CD14-positive monocyte (primary cell): Measurements from ENCODE around the gene SYPL2. TPM values are rescaled to one million over a fixed set of nuclear protein-coding genes. Genes with fewer than 3 reads are reported as not detected.
A peak's percentile ranks its signal among the peaks of the same experiment; 100 is the strongest.

ENCODE experiments used
- DNase-seq, 3 donors: peaks; one replicate each; pipeline ENCODE4 v3.0.0-alpha.2; 2011 to 2022
- H2AFZ ChIP-seq: 2 replicates; pipeline ENCODE4 v1.6.0; 2012; ENCODE audit warnings: mild to moderate bottlenecking, low read depth, low read length, inconsistent platforms; ENCODE audit not compliant: insufficient read depth, poor library complexity, severe bottlenecking
- H3K27ac ChIP-seq, 2 donors: 1 replicate in 1 of 2; 2 replicates in 1 of 2; pipeline ENCODE4 v1.5.1; 2012 to 2013; ENCODE audit warnings: low read length in 2 of 2, control low read depth in 1 of 2, inconsistent platforms in 1 of 2, low read depth in 1 of 2, mild to moderate bottlenecking in 1 of 2
- H3K27me3 ChIP-seq, 2 donors: one replicate each; pipeline versions ENCODE4 v1.6.0 to v1.6.1; 2011 to 2013; ENCODE audit warnings: low read length in 2 of 2; ENCODE audit not compliant: control insufficient read depth in 2 of 2, insufficient read depth in 2 of 2
- H3K36me3 ChIP-seq, 2 donors: replicated peaks in 1 of 2; 1 replicate in 1 of 2; 2 replicates in 1 of 2; pipeline versions ENCODE4 v1.5.1 to v1.6.1; 2012 to 2013; ENCODE audit warnings: low read length in 2 of 2, control low read depth in 1 of 2, inconsistent platforms in 1 of 2, mild to moderate bottlenecking in 1 of 2; ENCODE audit not compliant: insufficient read depth in 2 of 2, control insufficient read depth in 1 of 2
- H3K4me1 ChIP-seq, 2 donors: 1 replicate in 1 of 2; 2 replicates in 1 of 2; pipeline versions ENCODE4 v1.5.1 to v1.6.1; 2012 to 2013; ENCODE audit warnings: low read length in 2 of 2, control low read depth in 1 of 2, inconsistent platforms in 1 of 2, mild to moderate bottlenecking in 1 of 2, moderate library complexity in 1 of 2; ENCODE audit not compliant: insufficient read depth in 2 of 2, control insufficient read depth in 1 of 2
- H3K4me2 ChIP-seq: replicated peaks from 2 replicates; pipeline ENCODE3; 2012; ENCODE audit warnings: low read length, moderate library complexity, mild to moderate bottlenecking; ENCODE audit not compliant: poor library complexity, severe bottlenecking; ENCODE audit errors: extremely low read depth
- H3K4me3 ChIP-seq, 3 experiments: fragments of 200-600 bp in 1 of 3; sonication (generic) in 1 of 3; replicated peaks in 1 of 3; 1 replicate in 2 of 3; 2 replicates in 1 of 3; pipeline ENCODE4 v1.5.1; 2011 to 2013; ENCODE audit warnings: low read length in 3 of 3, mild to moderate bottlenecking in 3 of 3, control low read depth in 2 of 3, low read depth in 2 of 3, inconsistent platforms in 1 of 3, moderate library complexity in 1 of 3
- H3K79me2 ChIP-seq: 2 replicates; pipeline ENCODE4 v1.6.0; 2012; ENCODE audit warnings: mild to moderate bottlenecking, control low read depth, inconsistent platforms, low read length, moderate library complexity; ENCODE audit not compliant: insufficient read depth
- H3K9ac ChIP-seq: 2 replicates; pipeline ENCODE4 v1.6.0; 2017; ENCODE audit warnings: low read length, mild to moderate bottlenecking; ENCODE audit not compliant: insufficient read depth, poor library complexity, severe bottlenecking
- H3K9me3 ChIP-seq, 2 donors: replicated peaks in 1 of 2; 1 replicate in 1 of 2; 2 replicates in 1 of 2; pipeline versions ENCODE4 v1.5.1 to v1.6.1; 2012 to 2013; ENCODE audit warnings: low read length in 2 of 2, control low read depth in 1 of 2; ENCODE audit not compliant: control insufficient read depth in 1 of 2, insufficient read depth in 1 of 2
- H4K20me1 ChIP-seq: 2 replicates; pipeline ENCODE4 v1.6.0; 2012; ENCODE audit warnings: mild to moderate bottlenecking, low read length, control low read depth, moderate library complexity; ENCODE audit not compliant: insufficient read depth
- H3K27ac Mint-ChIP-seq, 7 donors: one replicate each; pipeline ENCODE4 v1.8.0; 2020; ENCODE audit warnings: mild to moderate bottlenecking in 7 of 7, mixed read lengths in 7 of 7, moderate library complexity in 6 of 7, inconsistent platforms in 2 of 7
- H3K27me3 Mint-ChIP-seq, 3 donors: one replicate each; pipeline ENCODE4 v1.8.0; 2021 to 2022; ENCODE audit warnings: low read depth in 3 of 3, mild to moderate bottlenecking in 3 of 3, mixed read lengths in 3 of 3, moderate library complexity in 3 of 3, inconsistent platforms in 1 of 3
- H3K36me3 Mint-ChIP-seq, 2 donors: one replicate each; pipeline ENCODE4 v1.8.0; 2020; ENCODE audit warnings: mixed read lengths in 2 of 2, inconsistent platforms in 1 of 2, mild to moderate bottlenecking in 1 of 2
- H3K4me1 Mint-ChIP-seq: one replicate; pipeline ENCODE4 v1.8.0; 2020; ENCODE audit warnings: mild to moderate bottlenecking, mixed read lengths
- H3K4me3 Mint-ChIP-seq, 2 donors: one replicate each; pipeline ENCODE4 v1.8.0; 2020; ENCODE audit warnings: mild to moderate bottlenecking in 2 of 2, mixed read lengths in 2 of 2, moderate library complexity in 1 of 2
- H3K9me3 Mint-ChIP-seq, 7 donors: one replicate each; pipeline ENCODE4 v1.8.0; 2020 to 2022; ENCODE audit warnings: mixed read lengths in 7 of 7, mild to moderate bottlenecking in 6 of 7, moderate library complexity in 6 of 7, inconsistent platforms in 2 of 7
- CTCF ChIP-seq: fragments of 200-600 bp; IDR thresholded peaks from one replicate; pipeline ENCODE4 v1.8.0; 2022; ENCODE audit warnings: antibody characterized with exemption, mild to moderate bottlenecking
- WGBS: methylation state at CpG from one replicate; pipeline ENCODE4 v1.1.5; 2013; ENCODE audit warnings: missing lambda C conversion rate; ENCODE audit not compliant: insufficient coverage; 5-methylcytosine and 5-hydroxymethylcytosine counted together
- intact Hi-C, 2 donors: fragments of 100-400 bp; cut with micrococcal nuclease; formaldehyde crosslinking; loops; one replicate each; pipeline versions ENCODE4 v1.15.0 to v1.15.1; 2023
- polyA plus RNA-seq, 3 donors: library from polyadenylated mRNA; depleted of rRNA in 1 of 3; unstranded in 2 of 3; stranded (reverse) in 1 of 3; fragments of 300-500 nt in 2 of 3; fragments of >200 nt in 1 of 3; fragmentation: Illumina TruSeq in 2 of 3; gene quantifications; 1 replicate in 2 of 3; 2 replicates in 1 of 3; pipeline ENCODE4 v1.2.3, GENCODE V29; 2012 to 2021

The SYPL2 gene
- polyA plus RNA-seq, 3 donors: 0.03 to 0.12 TPM; not detected in 1

- no peak for TF ChIP-seq CTCF
- peaks cover 29 to 53% of the 10 kb centered on the region in 2 donors for H3K36me3 ChIP-seq
- Mint-ChIP-seq H3K27ac (no peak overlapping the region), H3K4me1 (peaks cover 20% of the 10 kb centered on the region), H3K27me3 (peaks cover 0 to 5% (median 2%) of the 10 kb centered on the region in 3 donors), H3K4me3 (no peak overlapping the region), H3K9me3 (no peaks in the 10 kb centered on the region), H3K36me3 (peaks cover 37 to 48% of the 10 kb centered on the region in 2 donors)
- H3K79me2 ChIP-seq: peaks cover 13% of the 10 kb centered on the region
- H3K27me3 ChIP-seq: no peaks in the 10 kb centered on the region
- no peak overlapping the region for H3K4me2 ChIP-seq
- no peak overlapping the region for H3K4me3 ChIP-seq
- DNase-seq: no peak
- peaks cover 5 to 8% of the 10 kb centered on the region in 2 donors for H3K4me1 ChIP-seq
- H2AFZ ChIP-seq: no peak overlapping the region
- H3K27ac ChIP-seq: no peak overlapping the region
- H4K20me1 ChIP-seq: peaks cover 45% of the 10 kb centered on the region
- no peak overlapping the region for H3K9ac ChIP-seq
- WGBS: no CpG with 5 or more reads among the region's 3 CpGs
- H3K9me3 ChIP-seq: no peaks in the 10 kb centered on the region
- intact Hi-C loops: no loop called here
Observed at GRCh38 chr1:109502364-109502851, 36.1 kb downstream of the SYPL2 start.

GRCh38 chr1:109503935-109504334 lies 37.6 kb downstream of the SYPL2 start:
- Histone ChIP-seq H3K79me2 (peaks cover 2% of the 10 kb centered on the region), H3K9ac (no peak overlapping the region), H3K36me3 (peaks cover 16 to 38% of the 10 kb centered on the region in 2 donors), H3K27me3 (peaks cover 0 to 7% of the 10 kb centered on the region in 2 donors), H3K27ac (no peak overlapping the region), H3K4me2 (no peak overlapping the region), H3K9me3 (no peaks in the 10 kb centered on the region), H4K20me1 (peaks cover 30% of the 10 kb centered on the region), H2AFZ (no peak overlapping the region), H3K4me3 (no peak overlapping the region), H3K4me1 (peaks cover 7 to 10% of the 10 kb centered on the region in 2 donors)
- H3K27ac Mint-ChIP-seq: peak overlapping the region in 2 of 7 donors; percentile 12 to 69
- DNase-seq: no peak
- peaks cover 26% of the 10 kb centered on the region for H3K4me1 Mint-ChIP-seq
- H3K4me3 Mint-ChIP-seq: no peak overlapping the region
- TF ChIP-seq CTCF: no peak
- H3K9me3 Mint-ChIP-seq: no peaks in the 10 kb centered on the region
- H3K36me3 Mint-ChIP-seq: peaks cover 30 to 34% of the 10 kb centered on the region in 2 donors
- 100% methylated on average over 3 of the region's 5 CpGs for WGBS
- peaks cover 4 to 13% (median 13%) of the 10 kb centered on the region in 3 donors for H3K27me3 Mint-ChIP-seq
- intact Hi-C loops: no loop called here
